Stomach (tissue), 4 donors: ENCODE data around the gene UBA1.

Source experiments
- CTCF ChIP-seq, 7 experiments: fragments of 450-650 bp in 4 of 7; fragments of 200-600 bp in 3 of 7; sonication (generic) in 3 of 7; IDR thresholded peaks; one replicate each; pipeline ENCODE4 v1.5.1; 2016 to 2019; ENCODE audit warnings: antibody characterized with exemption in 7 of 7, control low read depth in 2 of 7, mild to moderate bottlenecking in 1 of 7
- EP300 ChIP-seq: sonication (generic); formaldehyde crosslinking; IDR thresholded peaks from one replicate; pipeline ENCODE4 v1.6.1; 2017; ENCODE audit warnings: antibody characterized with exemption
- POLR2A ChIP-seq, 4 donors: fragments of 450-650 bp; IDR thresholded peaks; one replicate each; pipeline ENCODE4 v1.6.1; 2016; ENCODE audit warnings: antibody characterized with exemption in 4 of 4, control low read depth in 2 of 4, mild to moderate bottlenecking in 1 of 4, moderate library complexity in 1 of 4
- POLR2AphosphoS5 ChIP-seq, 3 donors: sonication (generic); formaldehyde crosslinking; IDR thresholded peaks; one replicate each; pipeline ENCODE4 v1.6.1; 2016; ENCODE audit warnings: antibody characterized with exemption in 3 of 3

- no peak for TF ChIP-seq CTCF (IDR thresholded peaks at IDR 0.05)
- TF ChIP-seq POLR2A (IDR thresholded peaks at IDR 0.05): no peak
- no peak for TF ChIP-seq POLR2AphosphoS5 (IDR thresholded peaks at IDR 0.05)
- no peak for TF ChIP-seq EP300
Measured at GRCh38 chrX:47234583-47234982, 41.0 kb downstream of the UBA1 start.
